HG02798 (cell line): ENCODE data around the gene IGDCC3.
A peak's percentile ranks its signal among the peaks of the same experiment; 100 is the strongest.

Source experiments
- ATAC-seq: cut with Tn5 transposase; IDR thresholded peaks from one replicate; pipeline ENCODE4 v1.9.1; 2021; ENCODE audit warnings: mild to moderate bottlenecking; ENCODE audit not compliant: unreplicated experiment, poor library complexity

IGDCC3 gene

DNA sequence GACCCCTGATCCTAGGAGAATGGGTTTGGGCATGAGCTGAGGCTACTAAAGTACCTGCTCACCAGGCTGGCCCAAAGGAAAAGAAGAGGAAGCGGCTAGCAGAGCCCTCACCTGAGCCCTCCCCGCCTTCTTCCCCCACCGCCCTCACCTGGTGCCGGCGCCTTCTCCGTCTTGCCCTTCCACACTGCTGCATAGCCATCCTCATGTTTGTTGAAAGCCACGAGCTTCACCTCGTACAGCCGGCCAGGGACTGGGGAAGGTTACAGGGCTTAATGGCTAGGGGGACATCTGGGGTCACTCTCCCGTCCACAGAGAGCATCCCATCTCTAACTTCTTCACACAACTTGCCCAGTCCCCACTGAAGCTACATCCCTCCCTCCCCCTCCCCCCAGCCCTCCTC, 13.9 kb upstream of the IGDCC3 start:
- no peak for ATAC-seq

- no peak for ATAC-seq
Observed at GRCh38 chr15:65390447-65390846, 12.6 kb upstream of the IGDCC3 start.

DNA sequence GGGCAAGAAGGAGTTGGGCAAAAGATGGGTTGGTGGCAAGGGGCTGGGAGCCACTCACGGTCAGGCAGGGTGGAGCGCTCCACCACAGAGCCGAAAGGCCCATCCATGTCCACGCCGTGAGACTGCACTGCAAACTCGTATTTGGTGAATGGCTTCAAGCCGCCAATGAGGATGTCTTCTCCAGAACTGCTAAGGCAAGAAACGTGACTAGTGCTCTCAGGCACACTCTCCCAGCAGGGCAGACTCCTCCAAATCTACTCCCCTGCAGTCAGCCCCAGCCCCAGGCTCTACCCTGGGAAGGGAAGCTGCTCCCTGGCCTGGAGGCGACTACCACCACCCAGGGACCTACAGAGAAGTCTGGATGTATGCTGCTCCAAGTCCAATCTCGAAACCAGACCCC, 11.4 kb upstream of the IGDCC3 start:
- ATAC-seq: no peak

DNA sequence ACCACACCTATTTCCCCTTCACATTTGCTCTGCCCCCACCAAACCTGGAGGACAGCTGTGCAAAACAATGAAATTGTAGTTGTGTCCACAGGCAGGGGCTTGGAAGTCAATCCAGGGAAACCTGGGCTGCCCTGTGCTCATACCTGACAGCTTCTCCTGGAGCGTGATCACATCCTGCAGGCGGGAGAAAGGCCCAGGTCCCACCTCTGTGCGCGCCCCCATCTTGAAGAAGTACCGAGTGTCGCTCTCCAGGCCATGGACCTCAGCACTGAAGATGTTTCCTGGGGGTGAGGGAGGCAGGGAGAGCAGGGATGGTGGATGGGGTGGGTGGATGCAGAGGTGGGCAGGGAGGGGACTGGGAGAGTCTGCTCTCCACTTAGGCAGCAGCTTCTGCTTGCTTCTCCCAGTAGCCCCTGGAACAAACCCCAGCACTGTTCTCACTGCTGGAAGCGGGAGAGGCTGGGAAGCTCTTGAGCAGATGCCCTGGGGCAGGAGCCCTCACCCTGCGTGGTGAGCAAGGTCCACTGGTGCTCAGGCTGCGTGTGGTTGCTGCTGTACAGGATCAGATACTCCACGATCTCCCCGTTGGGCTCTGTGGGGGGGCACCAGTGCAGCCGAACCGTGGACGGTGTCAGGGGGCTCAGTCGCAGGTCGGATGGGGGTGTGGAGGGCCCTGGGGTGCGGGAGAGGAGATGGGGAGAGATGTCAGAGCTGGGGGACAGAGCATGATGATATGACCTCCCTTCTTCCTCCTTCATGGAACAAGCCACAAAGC, 10.7 kb upstream of the IGDCC3 start:
- no peak for ATAC-seq

- ATAC-seq: no peak
Observed at GRCh38 chr15:65386886-65387285, 9.1 kb upstream of the IGDCC3 start.

DNA sequence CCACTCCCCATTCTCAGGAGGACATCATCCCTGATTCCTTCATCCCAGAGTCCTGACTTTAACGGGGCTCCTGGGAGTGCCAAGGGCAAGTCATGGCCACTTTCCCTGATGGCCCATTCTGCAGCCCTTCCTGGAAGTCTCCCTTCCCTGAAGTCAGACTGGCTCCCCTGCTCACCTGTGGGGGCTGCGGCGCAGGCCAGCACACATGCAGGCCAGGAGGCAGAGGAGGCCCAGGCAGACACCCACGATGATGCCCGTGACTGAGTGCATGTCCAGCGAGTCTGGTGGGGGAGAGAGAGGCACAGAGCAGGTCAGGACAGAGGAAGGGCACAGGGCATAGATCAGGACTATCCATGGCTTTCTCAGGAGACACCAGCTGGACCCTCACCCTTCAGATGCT, 8.6 kb upstream of the IGDCC3 start:
- no peak for ATAC-seq

DNA sequence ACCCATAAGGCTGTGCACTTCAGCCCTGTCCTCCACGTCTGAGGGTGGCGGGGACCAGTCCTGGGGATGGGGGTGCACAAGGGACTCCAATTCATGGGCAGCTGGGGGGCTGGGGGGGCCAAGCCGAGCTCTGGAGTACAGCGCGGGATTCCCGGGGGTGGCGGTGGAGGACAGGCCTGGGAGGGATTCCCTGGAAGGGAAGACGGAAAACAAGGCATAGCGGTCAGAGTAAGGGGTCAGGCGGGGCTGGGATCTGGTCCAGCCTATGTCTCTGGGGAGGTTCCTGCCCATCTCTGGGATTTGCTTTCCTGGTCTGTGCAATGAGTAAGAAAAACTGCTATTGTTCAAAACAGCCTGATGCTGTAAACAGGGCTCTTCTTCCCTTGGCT, 8.1 kb upstream of the IGDCC3 start:
- no peak for ATAC-seq

DNA sequence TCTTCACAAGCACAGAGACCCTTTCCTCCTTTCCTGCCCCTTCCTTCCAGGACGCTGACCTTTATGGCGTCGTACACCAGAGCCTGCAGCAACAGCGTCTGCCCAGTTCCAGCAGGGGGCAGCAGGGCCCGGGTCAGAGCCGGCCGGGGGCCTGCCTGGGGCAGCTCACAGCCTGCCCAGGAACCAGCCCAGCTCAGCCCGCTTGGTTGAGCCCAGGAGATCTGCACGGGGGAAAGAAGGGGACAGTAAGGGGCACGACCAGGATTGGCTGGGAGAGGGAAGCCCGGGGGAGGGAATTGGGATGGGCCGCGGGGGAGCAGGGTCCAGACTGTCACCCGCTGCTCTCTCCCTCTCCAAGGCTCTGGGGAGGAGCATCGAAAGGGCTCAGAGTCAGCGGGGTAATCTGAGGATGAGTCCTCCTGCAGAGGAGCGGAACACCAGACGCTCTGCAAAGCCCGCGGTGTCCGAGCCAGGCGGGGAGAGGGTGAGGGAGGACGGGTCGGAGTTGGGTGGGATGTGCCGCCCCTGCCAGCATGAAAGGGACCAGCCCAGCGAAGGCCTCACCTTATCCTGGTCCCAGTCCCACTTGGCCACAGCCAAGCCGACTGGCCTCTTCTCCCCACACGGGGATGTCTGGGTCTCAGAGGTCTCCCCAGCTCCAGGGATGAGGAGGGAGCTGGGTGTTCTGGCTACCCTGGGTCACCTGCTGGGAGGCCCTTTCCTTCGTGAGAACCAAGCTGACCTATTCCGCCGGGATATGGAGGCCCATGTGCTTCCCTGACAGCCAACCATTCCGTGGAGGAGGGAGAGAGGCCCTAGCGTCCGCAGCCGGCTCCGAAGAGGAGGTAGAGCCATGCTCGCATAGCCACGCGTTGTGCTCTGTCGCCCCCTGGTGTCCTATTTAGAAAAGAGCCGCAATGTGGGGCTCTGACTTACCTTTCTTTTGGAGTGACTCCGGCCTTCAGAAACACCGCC, 7.4 kb upstream of the IGDCC3 start:
- peak; percentile 69 for ATAC-seq

- ATAC-seq: no peak
Observed at GRCh38 chr15:65384505-65384894, 6.7 kb upstream of the IGDCC3 start.

GRCh38 chr15:65383991-65384390, 6.2 kb upstream of the IGDCC3 start:
- no peak for ATAC-seq

GRCh38 chr15:65383456-65383855, 5.7 kb upstream of the IGDCC3 start:
- ATAC-seq: no peak

GRCh38 chr15:65382921-65383320, 5.1 kb upstream of the IGDCC3 start:
- no peak for ATAC-seq

- ATAC-seq: no peak
Observed at GRCh38 chr15:65382146-65382491, 4.3 kb upstream of the IGDCC3 start.

- no peak for ATAC-seq
Observed at GRCh38 chr15:65381445-65382145, 3.8 kb upstream of the IGDCC3 start.

GRCh38 chr15:65379986-65380385, 2.2 kb upstream of the IGDCC3 start:
- ATAC-seq: no peak

DNA sequence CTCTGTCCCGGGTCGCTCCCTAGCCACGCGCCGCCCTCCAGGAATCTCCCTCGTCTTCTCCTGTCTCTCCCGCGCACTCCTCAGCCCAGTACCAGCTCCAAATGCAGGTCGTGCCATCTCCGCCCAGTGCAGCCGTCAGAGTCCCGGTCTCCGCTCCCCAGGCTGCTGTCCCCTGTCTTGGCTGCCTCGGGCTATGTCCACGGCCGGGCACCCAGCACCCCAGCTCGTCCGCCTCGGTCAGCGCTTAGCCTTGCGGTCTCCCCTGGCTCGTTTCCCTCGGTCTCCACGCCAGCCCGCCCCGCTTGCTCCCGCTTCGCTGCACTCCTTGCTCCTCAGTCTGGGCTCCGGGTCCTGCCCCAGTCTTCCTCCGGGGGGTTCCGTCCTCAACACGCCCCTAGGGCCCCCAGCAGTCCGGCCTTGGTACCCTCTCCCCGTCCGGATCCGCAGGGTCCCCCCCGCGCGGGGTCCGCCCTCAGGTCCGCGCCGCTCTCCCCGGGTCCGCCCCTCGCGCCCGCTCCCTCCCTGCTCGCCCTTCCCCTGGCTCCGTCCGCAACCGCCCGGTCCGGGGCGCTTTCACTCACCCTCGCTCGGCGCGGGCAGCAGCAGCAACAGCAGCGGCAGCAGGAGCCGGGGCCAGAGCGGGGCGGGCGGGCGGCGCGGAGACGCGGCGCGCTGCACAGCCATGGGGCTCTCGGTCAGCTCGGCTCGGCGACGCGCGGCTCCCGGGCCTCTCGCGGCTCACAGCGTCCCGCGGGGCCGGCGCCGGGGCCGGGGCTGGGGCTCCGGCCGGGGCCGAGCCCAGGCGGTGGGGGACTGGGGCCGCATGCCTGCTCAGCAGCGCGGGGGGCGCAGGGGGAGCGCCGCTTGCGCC, 462 bp downstream of the IGDCC3 start:
- ATAC-seq: no peak

DNA sequence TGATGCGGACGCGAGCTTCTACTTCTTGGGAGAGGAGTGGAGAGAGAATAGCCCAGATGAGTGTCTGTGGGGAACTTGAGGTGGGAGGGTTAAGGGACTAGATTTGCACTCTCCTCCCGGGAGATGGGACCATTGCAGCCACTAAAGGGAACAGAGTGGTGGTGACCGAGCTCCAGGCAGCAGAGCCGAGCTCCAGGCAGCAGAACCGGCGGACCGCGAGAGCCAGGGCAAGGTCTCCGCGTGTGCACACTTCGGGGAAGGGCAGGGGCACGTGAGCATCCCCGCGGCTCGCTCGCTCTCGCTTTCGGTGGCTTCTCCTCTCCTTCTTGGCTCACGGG, 1.1 kb downstream of the IGDCC3 start:
- no peak for ATAC-seq

GRCh38 chr15:65375871-65376607, 1.8 kb downstream of the IGDCC3 start:
- ATAC-seq: no peak

DNA sequence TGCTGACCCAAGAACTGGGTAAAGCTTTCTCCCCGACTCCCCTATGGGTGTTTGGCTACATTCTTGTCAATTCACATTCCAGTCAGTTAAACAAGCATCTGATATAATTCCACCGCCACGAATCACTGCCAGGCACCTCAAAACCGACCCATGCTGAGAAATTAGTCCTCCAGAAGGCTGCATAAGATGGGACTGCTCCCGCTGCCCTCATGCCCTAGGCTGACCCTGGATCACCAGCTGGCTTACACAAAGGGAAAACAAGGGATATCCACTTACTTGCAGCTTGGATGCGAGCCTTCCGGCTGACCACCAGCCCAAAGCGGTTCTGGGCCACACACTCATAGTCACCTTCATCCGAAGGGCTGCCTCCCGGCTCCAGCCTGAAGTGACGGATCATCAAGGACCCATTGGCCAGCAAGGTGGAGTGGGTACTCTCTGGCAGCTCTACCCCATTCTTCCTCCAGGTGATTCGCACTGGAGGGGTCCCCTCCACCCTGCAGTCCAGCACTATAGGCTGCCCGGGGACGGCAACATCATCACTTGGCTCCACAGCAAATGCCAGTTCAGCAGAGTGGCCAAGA, 2.9 kb downstream of the IGDCC3 start:
- no peak for ATAC-seq
